ENCODE results near the gene DISC1.

Gene DISC1

DNA sequence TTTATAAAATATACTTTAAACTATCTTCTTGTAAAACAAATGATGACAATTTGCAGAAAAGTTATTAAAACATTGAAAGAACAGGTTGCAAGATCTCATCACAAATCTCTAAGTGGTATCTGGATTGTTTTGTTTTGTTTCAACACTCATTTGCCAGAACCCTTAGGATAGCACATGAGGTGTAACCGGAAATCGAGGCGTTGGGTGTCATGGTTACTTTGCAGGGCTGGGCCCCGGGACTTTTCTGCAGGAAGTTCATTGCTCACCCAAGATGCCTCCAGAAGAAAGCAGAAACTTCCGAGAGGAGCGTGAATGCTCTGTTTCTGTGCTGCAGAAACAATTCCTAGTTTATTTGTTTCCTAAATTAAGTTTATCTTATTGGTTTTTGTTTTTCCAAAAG lies 2.5 kb downstream of the DISC1 start:
- H3K4me3 ChIP-seq (replicated peaks; ENCODE audit: insufficient read depth, low read length) = peak overlapping the region; percentile 12; the same call in 1 of the 2 replicates
- no peaks in the 10 kb centered on the region for H3K27me3 ChIP-seq (ENCODE audit: insufficient read depth, poor library complexity, severe bottlenecking)
- peak in 1 of 2 experiments; percentile 85 for DNase-seq (ENCODE audit: low read depth in 1 of 2, low spot score in 1 of 2)
- peak overlapping the region; percentile 82 for H3K27ac ChIP-seq (replicated peaks)
- TF ChIP-seq SPI1 (IDR thresholded peaks at IDR 0.05; ENCODE audit: borderline replicate concordance, low read depth) = no peak
- TF ChIP-seq GABPA (IDR thresholded peaks at IDR 0.05; ENCODE audit: low read depth) = peak; percentile 38; the same call in 1 of the 2 replicates

- H3K27me3 ChIP-seq (ENCODE audit: insufficient read depth, poor library complexity, severe bottlenecking) = no peaks in the 10 kb centered on the region
- no peak overlapping the region for H3K27ac ChIP-seq (replicated peaks)
- TF ChIP-seq CTCF (IDR thresholded peaks at IDR 0.05; ENCODE audit: insufficient read depth, low read length) = no peak
- TF ChIP-seq POLR2AphosphoS5 (IDR thresholded peaks at IDR 0.05; ENCODE audit: low read depth) = no peak
- no peak for TF ChIP-seq GABPA (IDR thresholded peaks at IDR 0.05; ENCODE audit: low read depth)
- TF ChIP-seq SPI1 (IDR thresholded peaks at IDR 0.05; ENCODE audit: borderline replicate concordance, low read depth) = no peak
- TF ChIP-seq, protein P1, sequence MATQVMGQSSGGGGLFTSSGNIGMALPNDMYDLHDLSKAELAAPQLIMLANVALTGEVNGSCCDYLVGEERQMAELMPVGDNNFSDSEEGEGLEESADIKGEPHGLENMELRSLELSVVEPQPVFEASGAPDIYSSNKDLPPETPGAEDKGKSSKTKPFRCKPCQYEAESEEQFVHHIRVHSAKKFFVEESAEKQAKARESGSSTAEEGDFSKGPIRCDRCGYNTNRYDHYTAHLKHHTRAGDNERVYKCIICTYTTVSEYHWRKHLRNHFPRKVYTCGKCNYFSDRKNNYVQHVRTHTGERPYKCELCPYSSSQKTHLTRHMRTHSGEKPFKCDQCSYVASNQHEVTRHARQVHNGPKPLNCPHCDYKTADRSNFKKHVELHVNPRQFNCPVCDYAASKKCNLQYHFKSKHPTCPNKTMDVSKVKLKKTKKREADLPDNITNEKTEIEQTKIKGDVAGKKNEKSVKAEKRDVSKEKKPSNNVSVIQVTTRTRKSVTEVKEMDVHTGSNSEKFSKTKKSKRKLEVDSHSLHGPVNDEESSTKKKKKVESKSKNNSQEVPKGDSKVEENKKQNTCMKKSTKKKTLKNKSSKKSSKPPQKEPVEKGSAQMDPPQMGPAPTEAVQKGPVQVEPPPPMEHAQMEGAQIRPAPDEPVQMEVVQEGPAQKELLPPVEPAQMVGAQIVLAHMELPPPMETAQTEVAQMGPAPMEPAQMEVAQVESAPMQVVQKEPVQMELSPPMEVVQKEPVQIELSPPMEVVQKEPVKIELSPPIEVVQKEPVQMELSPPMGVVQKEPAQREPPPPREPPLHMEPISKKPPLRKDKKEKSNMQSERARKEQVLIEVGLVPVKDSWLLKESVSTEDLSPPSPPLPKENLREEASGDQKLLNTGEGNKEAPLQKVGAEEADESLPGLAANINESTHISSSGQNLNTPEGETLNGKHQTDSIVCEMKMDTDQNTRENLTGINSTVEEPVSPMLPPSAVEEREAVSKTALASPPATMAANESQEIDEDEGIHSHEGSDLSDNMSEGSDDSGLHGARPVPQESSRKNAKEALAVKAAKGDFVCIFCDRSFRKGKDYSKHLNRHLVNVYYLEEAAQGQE (IDR thresholded peaks at IDR 0.05; ENCODE audit: insufficient replicate concordance, low read depth) = no peak
- DNase-seq (ENCODE audit: low read depth in 1 of 2, low spot score in 1 of 2) = no peak
- no peak overlapping the region for H3K4me3 ChIP-seq (replicated peaks; ENCODE audit: insufficient read depth, low read length)
Measured at GRCh38 chr1:231630558-231631205, 4.1 kb downstream of the DISC1 start.

DNA sequence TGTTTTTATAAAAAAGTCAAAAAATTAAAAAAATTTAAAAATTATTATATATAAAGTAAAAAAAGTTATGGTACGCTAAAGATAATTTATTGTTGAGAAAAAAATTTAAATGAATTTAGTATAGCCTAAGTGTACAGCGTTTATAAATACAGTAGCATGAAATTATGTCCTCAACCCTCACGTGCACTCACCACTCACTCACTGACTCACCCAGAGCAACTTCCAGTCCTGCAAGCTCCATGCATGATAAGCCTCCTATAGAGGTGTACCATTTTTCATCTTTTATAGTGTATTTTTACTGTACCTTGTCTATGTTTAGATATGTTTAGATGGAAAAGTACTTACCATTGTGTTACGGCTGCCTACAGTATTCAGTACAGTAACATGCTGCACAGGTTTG lies 5.1 kb downstream of the DISC1 start:
- no peaks in the 10 kb centered on the region for H3K27me3 ChIP-seq (ENCODE audit: insufficient read depth, poor library complexity, severe bottlenecking)
- no peak overlapping the region for H3K4me3 ChIP-seq (replicated peaks; ENCODE audit: insufficient read depth, low read length)
- H3K27ac ChIP-seq (replicated peaks) = no peak overlapping the region
- DNase-seq (ENCODE audit: low read depth in 1 of 2, low spot score in 1 of 2) = no peak
- TF ChIP-seq POLR2AphosphoS5 (IDR thresholded peaks at IDR 0.05; ENCODE audit: low read depth) (no peak), GABPA (IDR thresholded peaks at IDR 0.05; ENCODE audit: low read depth) (no peak), CTCF (IDR thresholded peaks at IDR 0.05; ENCODE audit: insufficient read depth, low read length) (no peak), SPI1 (IDR thresholded peaks at IDR 0.05; ENCODE audit: borderline replicate concordance, low read depth) (no peak)
- TF ChIP-seq, protein P1 (IDR thresholded peaks at IDR 0.05; ENCODE audit: insufficient replicate concordance, low read depth) = no peak

GRCh38 chr1:231632119-231632518 lies 5.5 kb downstream of the DISC1 start:
- DNase-seq (ENCODE audit: low read depth in 1 of 2, low spot score in 1 of 2) = no peak
- TF ChIP-seq, protein P1 (IDR thresholded peaks at IDR 0.05; ENCODE audit: insufficient replicate concordance, low read depth) = no peak
- no peak overlapping the region for H3K4me3 ChIP-seq (replicated peaks; ENCODE audit: insufficient read depth, low read length)
- H3K27me3 ChIP-seq (ENCODE audit: insufficient read depth, poor library complexity, severe bottlenecking) = no peaks in the 10 kb centered on the region
- no peak overlapping the region for H3K27ac ChIP-seq (replicated peaks)

Data from HL-60 (cell line).